GM06990 (cell line): ENCODE measurements around the gene DSTN.

ENCODE experiments used
- DNase-seq: peaks from one replicate; pipeline ENCODE4 v3.0.0-alpha.2; 2011; ENCODE audit not compliant: insufficient read length; ENCODE audit errors: extremely low read depth
- H3K27me3 ChIP-seq: replicated peaks from 2 replicates; pipeline ENCODE4 v1.6.0; 2011; ENCODE audit warnings: low read length; ENCODE audit not compliant: control insufficient read depth, insufficient read depth
- H3K36me3 ChIP-seq: 2 replicates; pipeline ENCODE4 v1.5.1; 2011; ENCODE audit warnings: low read length; ENCODE audit not compliant: control insufficient read depth, insufficient read depth
- H3K4me3 ChIP-seq: replicated peaks from 2 replicates; pipeline ENCODE4 v1.5.1; 2011; ENCODE audit warnings: low read depth, mild to moderate bottlenecking, control low read depth, low read length
- TF ChIP-seq, protein P1 (sequence below): IDR thresholded peaks from 2 replicates; pipeline ENCODE4 v1.5.1; 2011; ENCODE audit warnings: low read length, control low read depth, mild to moderate bottlenecking, inconsistent platforms; ENCODE audit not compliant: insufficient read depth, poor library complexity, severe bottlenecking

The DSTN gene

DNA sequence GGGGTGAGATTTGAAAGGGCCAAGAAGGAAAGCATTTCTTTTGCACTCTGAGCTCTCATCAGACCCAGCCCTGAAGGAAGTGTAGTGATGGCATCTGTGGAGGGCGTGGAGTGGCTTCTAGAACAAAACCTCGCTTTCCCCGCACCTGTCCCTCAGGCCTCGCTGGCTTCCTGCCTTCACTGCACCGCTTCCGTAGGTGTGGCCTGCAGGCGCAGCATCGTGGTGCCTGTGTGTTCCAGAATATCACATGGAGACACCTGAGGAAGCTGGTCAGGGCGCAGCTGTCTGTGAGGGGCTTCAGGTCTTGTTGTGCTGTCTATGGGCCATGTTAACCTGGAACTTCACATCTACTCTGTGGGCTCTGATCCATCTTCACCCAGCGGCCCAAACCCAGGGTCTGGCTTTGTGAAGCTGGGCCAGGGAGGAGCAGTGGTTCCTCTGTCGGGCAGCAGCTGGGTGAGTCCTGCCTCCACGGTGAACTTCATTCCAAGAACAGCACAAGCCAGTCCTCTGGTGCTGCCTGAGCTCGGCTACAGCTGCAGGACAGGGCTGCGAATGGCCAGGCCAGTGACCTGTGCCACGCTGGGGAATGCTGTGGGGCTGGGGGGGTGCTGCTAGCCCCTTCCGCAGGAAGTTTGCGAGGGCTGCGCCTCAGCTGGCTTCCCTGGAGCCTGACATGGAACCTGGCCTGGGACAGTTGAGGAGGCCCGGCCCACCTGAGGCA, 40.9 kb downstream of the DSTN start:
- peaks cover 3% of the 10 kb centered on the region for H3K36me3 ChIP-seq
- no peak for DNase-seq
- TF ChIP-seq, protein P1, sequence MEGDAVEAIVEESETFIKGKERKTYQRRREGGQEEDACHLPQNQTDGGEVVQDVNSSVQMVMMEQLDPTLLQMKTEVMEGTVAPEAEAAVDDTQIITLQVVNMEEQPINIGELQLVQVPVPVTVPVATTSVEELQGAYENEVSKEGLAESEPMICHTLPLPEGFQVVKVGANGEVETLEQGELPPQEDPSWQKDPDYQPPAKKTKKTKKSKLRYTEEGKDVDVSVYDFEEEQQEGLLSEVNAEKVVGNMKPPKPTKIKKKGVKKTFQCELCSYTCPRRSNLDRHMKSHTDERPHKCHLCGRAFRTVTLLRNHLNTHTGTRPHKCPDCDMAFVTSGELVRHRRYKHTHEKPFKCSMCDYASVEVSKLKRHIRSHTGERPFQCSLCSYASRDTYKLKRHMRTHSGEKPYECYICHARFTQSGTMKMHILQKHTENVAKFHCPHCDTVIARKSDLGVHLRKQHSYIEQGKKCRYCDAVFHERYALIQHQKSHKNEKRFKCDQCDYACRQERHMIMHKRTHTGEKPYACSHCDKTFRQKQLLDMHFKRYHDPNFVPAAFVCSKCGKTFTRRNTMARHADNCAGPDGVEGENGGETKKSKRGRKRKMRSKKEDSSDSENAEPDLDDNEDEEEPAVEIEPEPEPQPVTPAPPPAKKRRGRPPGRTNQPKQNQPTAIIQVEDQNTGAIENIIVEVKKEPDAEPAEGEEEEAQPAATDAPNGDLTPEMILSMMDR: no peak
- no peak overlapping the region for H3K4me3 ChIP-seq
- H3K27me3 ChIP-seq: no peaks in the 10 kb centered on the region

DNA sequence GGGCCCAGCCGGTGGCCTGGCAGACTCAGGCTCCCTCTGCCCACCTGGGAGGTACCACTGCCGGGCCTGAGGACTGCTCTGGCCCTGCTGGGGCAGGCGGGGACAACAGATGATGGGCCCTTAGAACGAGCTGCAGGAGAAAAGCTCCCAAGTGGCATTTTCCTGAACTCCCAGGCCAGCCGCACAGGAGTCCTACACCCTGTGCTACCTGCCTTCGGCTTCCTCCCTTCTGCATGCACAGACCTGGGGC, 41.3 kb downstream of the DSTN start:
- Histone ChIP-seq H3K27me3 (no peaks in the 10 kb centered on the region), H3K36me3 (peaks cover 7% of the 10 kb centered on the region), H3K4me3 (no peak overlapping the region)
- TF ChIP-seq, protein P1: no peak
- no peak for DNase-seq

DNA sequence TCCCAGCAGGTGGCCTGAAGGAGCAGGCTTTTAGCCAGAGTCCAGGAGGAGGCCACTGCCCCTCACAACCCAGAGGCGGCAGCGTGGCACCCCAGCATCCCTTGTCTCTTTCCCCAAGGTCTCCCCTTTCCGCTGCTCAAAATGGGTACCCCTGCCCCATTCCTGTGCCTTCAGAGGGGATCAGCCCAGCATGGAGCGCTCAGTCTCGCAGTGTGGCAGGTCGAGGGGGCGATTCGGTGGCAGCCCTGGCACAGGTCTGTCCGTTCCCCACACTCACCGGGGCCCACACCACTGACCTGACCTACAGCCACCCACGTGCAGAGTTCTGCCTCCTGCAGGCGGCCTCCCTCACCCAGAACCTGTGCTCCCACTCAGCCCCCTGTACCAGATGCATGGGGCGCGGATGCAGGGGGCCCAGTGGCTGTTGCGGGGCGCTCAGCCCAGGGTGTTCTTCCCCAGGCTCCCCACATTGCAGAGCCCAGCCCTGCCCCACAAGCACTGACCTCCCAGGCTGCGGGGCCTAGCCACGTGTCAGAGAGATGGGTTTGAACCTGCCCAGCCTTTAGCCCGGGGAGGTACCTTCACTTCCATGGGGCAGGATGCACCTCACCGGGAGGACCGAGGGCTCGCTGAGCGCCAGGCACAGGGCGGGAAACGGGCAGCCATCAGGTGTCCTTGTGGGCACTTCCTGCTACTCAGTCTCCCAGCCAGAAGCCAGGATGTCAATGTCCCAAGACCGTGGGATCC, 41.8 kb downstream of the DSTN start:
- Histone ChIP-seq H3K27me3 (no peaks in the 10 kb centered on the region), H3K4me3 (no peak overlapping the region), H3K36me3 (peaks cover 10% of the 10 kb centered on the region)
- TF ChIP-seq, protein P1: peak; percentile 34
- DNase-seq: no peak

DNA sequence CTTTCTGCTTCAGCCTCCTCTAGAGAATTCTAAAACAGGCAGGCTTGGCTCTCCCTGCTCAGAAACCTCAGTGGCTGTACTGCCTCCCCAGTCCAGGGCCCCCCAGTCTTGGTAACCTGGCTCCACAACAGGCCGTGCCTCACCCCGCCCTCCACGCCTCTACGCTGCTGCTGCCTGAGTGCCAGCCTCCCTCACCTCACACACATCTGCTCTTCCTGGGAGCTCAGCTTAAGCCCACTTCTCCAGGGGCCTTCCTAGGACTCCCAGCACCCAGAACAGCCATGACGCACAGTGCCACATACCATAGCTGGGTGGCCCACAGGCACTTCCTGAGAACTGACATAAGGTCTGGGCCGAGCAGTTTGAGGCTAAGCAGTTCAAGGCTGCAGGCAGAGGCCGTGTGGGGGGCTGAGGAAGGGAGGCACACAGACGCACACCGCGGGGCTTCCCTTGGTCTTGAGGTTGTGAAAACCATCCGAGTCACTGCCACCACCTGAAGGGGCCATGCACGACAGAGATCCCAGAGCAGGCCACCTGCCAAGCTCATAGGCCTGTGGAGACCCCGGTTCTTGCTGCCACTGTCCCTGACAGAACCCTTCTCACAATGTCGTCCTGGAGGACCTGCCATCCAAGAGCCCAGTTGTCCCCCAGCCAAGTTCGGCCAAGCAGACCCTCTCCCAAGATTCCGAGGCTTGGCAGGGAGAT, 42.6 kb downstream of the DSTN start:
- TF ChIP-seq, protein P1: no peak
- peaks cover 10% of the 10 kb centered on the region for H3K36me3 ChIP-seq
- no peak for DNase-seq
- no peak overlapping the region for H3K4me3 ChIP-seq
- H3K27me3 ChIP-seq: no peaks in the 10 kb centered on the region

DNA sequence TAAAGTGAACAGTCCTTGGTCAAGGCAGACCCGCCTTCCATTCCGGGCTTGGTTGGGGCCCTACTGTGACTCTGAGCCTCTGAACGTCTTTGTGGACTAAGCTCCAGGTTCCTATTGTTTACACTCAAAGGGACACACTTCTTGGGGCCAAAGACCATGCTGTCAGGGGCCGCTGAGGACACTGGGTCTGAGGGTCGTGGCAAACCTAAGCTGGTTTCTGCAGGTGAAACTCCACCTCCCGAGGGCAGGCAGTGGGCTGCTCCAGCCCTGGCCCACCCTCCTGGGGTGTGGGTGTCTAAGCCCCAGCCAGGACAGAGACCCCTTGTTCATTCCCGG, 43.1 kb downstream of the DSTN start:
- Histone ChIP-seq H3K36me3 (peaks cover 12% of the 10 kb centered on the region), H3K27me3 (no peaks in the 10 kb centered on the region), H3K4me3 (no peak overlapping the region)
- no peak for DNase-seq
- TF ChIP-seq, protein P1: no peak
